K562 treated with DMSO at 1 percent for 12 hours (cell line): Measurements from ENCODE around the gene RAPGEF4. TPM values are rescaled to one million over a fixed set of nuclear protein-coding genes. Genes with fewer than 3 reads are reported as not detected.

Experiments used
- total RNA-seq: library from RNA; unstranded; fragments of 300-600 nt; gene quantifications from 2 replicates; pipeline ENCODE4 v1.2.3, GENCODE V29; 2022; ENCODE audit not compliant: insufficient read depth

Gene RAPGEF4
- not detected in 2 replicates for total RNA-seq

GRCh38 chr2:172735582-172736423 lies at the start of gene RAPGEF4:
Gene RAPGEF4, plus strand, starts transcription at chr2:172735845. Its CDS starts 139 bp downstream, at chr2:172735984.

GRCh38 chr2:173075781-173076580 lies 340.3 kb downstream of the RAPGEF4 start, which contains the start of gene MAP3K20:
Gene MAP3K20, plus strand, starts transcription at chr2:173075846. Its CDS starts 15,186 bp downstream, at chr2:173091032.

Other genes starting within 250 kb of the RAPGEF4 start
- 2.6 and 9.6 TPM in 2 replicates for gene PDK1, start 179.8 kb upstream of the RAPGEF4 start, total RNA-seq